Natural killer cell (primary cell): Measurements from ENCODE around the gene KLK6. TPM values are rescaled to one million over a fixed set of nuclear protein-coding genes. Genes with fewer than 3 reads are reported as not detected.

Source experiments
- ATAC-seq, 3 donors: fragments of 150-1000 bp in 2 of 3; fragments of 200-7000 bp in 1 of 3; cut with Tn5 transposase; 1 replicate in 1 of 3; 2 replicates in 2 of 3; pipeline ENCODE4 v1.10.0; 2021; ENCODE audit warnings: mild to moderate bottlenecking in 2 of 3, moderate library complexity in 2 of 3
- DNase-seq, 2 donors: peaks; one replicate each; pipeline versions ENCODE4 v3.0.0 to v3.0.0-alpha.2; 2013 to 2021; ENCODE audit warnings: mixed read lengths in 1 of 2
- H3K27ac ChIP-seq: one replicate; pipeline ENCODE4 v1.5.1; 2013; ENCODE audit warnings: mild to moderate bottlenecking, low read length
- H3K27me3 ChIP-seq: one replicate; pipeline ENCODE4 v1.6.1; 2013; ENCODE audit warnings: low read length; ENCODE audit not compliant: control insufficient read depth, insufficient read depth
- H3K36me3 ChIP-seq: one replicate; pipeline ENCODE4 v1.6.1; 2013; ENCODE audit warnings: low read length; ENCODE audit not compliant: control insufficient read depth, insufficient read depth
- H3K4me1 ChIP-seq: one replicate; pipeline ENCODE4 v1.6.1; 2013; ENCODE audit warnings: low read length; ENCODE audit not compliant: control insufficient read depth, insufficient read depth
- H3K4me3 ChIP-seq: one replicate; pipeline ENCODE4 v1.5.1; 2013; ENCODE audit warnings: low read length
- H3K9me3 ChIP-seq: one replicate; pipeline ENCODE4 v1.6.1; 2013; ENCODE audit warnings: low read length; ENCODE audit not compliant: control insufficient read depth, insufficient read depth
- H3K27ac Mint-ChIP-seq, 2 donors: one replicate each; pipeline ENCODE4 v1.8.0; 2022; ENCODE audit warnings: mild to moderate bottlenecking in 2 of 2, mixed read lengths in 2 of 2, moderate library complexity in 1 of 2
- H3K27me3 Mint-ChIP-seq, 2 donors: one replicate each; pipeline ENCODE4 v1.8.0; 2022; ENCODE audit warnings: low read depth in 2 of 2, mixed read lengths in 2 of 2
- H3K36me3 Mint-ChIP-seq: one replicate; pipeline ENCODE4 v1.8.0; 2022; ENCODE audit warnings: mixed read lengths
- H3K4me1 Mint-ChIP-seq, 2 donors: one replicate each; pipeline ENCODE4 v1.8.0; 2022; ENCODE audit warnings: mixed read lengths in 2 of 2
- H3K4me3 Mint-ChIP-seq: one replicate; pipeline ENCODE4 v1.8.0; 2022; ENCODE audit warnings: mild to moderate bottlenecking, moderate library complexity, mixed read lengths
- H3K9me3 Mint-ChIP-seq, 2 donors: one replicate each; pipeline ENCODE4 v1.8.0; 2022; ENCODE audit warnings: mixed read lengths in 2 of 2
- CTCF ChIP-seq: fragments of 200-600 bp; IDR thresholded peaks from one replicate; pipeline ENCODE4 v1.8.0; 2022; ENCODE audit warnings: antibody characterized with exemption
- WGBS: methylation state at CpG from one replicate; pipeline ENCODE4 v1.1.7; 2013; ENCODE audit warnings: missing lambda C conversion rate; ENCODE audit not compliant: insufficient coverage; 5-methylcytosine and 5-hydroxymethylcytosine counted together
- intact Hi-C: fragments of 100-400 bp; cut with micrococcal nuclease; formaldehyde crosslinking; loops from one replicate; pipeline ENCODE4 v1.14.2; 2022
- total RNA-seq, 4 donors: library from RNA; stranded (reverse); fragments of 120-200 nt in 1 of 4; gene quantifications; one replicate each; pipeline versions ENCODE4 v1.2.3 to v1.2.4, GENCODE V29; 2013 to 2022

The KLK6 gene
- total RNA-seq, 3 donors from 2014 or later (not counting 1 experiment from before 2014, with no cell fraction given) = not detected

- H3K36me3 Mint-ChIP-seq = no peaks in the 10 kb centered on the region
- H3K27me3 Mint-ChIP-seq = peaks cover 24 to 34% of the 10 kb centered on the region in 2 donors
- no peak for TF ChIP-seq CTCF
- H3K4me1 ChIP-seq = no peaks in the 10 kb centered on the region
- H3K36me3 ChIP-seq = no peaks in the 10 kb centered on the region
- peaks cover 2% of the 10 kb centered on the region for H3K27me3 ChIP-seq
- intact Hi-C loops = no loop called here
- no peak overlapping the region for H3K4me3 Mint-ChIP-seq
- no peak overlapping the region for H3K4me3 ChIP-seq
- no peak for DNase-seq
- H3K4me1 Mint-ChIP-seq = no peaks in the 10 kb centered on the region
- no peaks in the 10 kb centered on the region for H3K9me3 Mint-ChIP-seq
- ATAC-seq = no peak
- 85% methylated on average over 4 of the region's 4 CpGs for WGBS
- no peaks in the 10 kb centered on the region for H3K9me3 ChIP-seq
- no peak overlapping the region for H3K27ac ChIP-seq
- H3K27ac Mint-ChIP-seq = no peak overlapping the region
Observed at GRCh38 chr19:50982186-50982585, 12.8 kb upstream of the KLK6 start.

- intact Hi-C loops = no loop called here
- no peaks in the 10 kb centered on the region for H3K4me1 Mint-ChIP-seq
Observed at GRCh38 chr19:50981587-50982146, 12.3 kb upstream of the KLK6 start.

GRCh38 chr19:50980208-50980607, 10.8 kb upstream of the KLK6 start:
- H3K36me3 ChIP-seq = no peaks in the 10 kb centered on the region
- peaks cover 2% of the 10 kb centered on the region for H3K27me3 ChIP-seq
- 73% methylated on average over 13 of the region's 13 CpGs for WGBS
- H3K4me1 Mint-ChIP-seq = no peaks in the 10 kb centered on the region
- H3K27me3 Mint-ChIP-seq = peaks cover 27 to 38% of the 10 kb centered on the region in 2 donors
- intact Hi-C loops = no loop called here
- H3K27ac ChIP-seq = no peak overlapping the region
- H3K4me3 Mint-ChIP-seq = no peak overlapping the region
- DNase-seq (no peak), ATAC-seq (no peak)
- H3K27ac Mint-ChIP-seq = no peak overlapping the region
- no peaks in the 10 kb centered on the region for H3K9me3 Mint-ChIP-seq
- H3K4me1 ChIP-seq = no peaks in the 10 kb centered on the region
- no peak overlapping the region for H3K4me3 ChIP-seq
- no peaks in the 10 kb centered on the region for H3K9me3 ChIP-seq
- no peak for TF ChIP-seq CTCF
- H3K36me3 Mint-ChIP-seq = no peaks in the 10 kb centered on the region

More at GRCh38 chr19:50981587-50982146, 12.3 kb upstream of the KLK6 start:
- DNase-seq (no peak), ATAC-seq (no peak)
- H3K9me3 ChIP-seq = no peaks in the 10 kb centered on the region
- WGBS = 69% methylated on average over 11 of the region's 11 CpGs
- no peak for TF ChIP-seq CTCF
- Mint-ChIP-seq H3K9me3 (no peaks in the 10 kb centered on the region), H3K36me3 (no peaks in the 10 kb centered on the region), H3K27ac (no peak overlapping the region), H3K4me3 (no peak overlapping the region), H3K27me3 (peaks cover 25 to 38% of the 10 kb centered on the region in 2 donors)
- H3K27me3 ChIP-seq = peaks cover 2% of the 10 kb centered on the region
- no peak overlapping the region for H3K4me3 ChIP-seq
- no peaks in the 10 kb centered on the region for H3K4me1 ChIP-seq
- no peak overlapping the region for H3K27ac ChIP-seq
- no peaks in the 10 kb centered on the region for H3K36me3 ChIP-seq

GRCh38 chr19:50979758-50980157, 10.4 kb upstream of the KLK6 start:
- H3K4me3 Mint-ChIP-seq = no peak overlapping the region
- H3K27ac Mint-ChIP-seq = no peak overlapping the region
- intact Hi-C loops = no loop called here
- H3K4me1 Mint-ChIP-seq = no peaks in the 10 kb centered on the region
- DNase-seq (no peak), ATAC-seq (no peak)
- H3K27ac ChIP-seq = no peak overlapping the region
- H3K4me3 ChIP-seq = no peak overlapping the region
- no peaks in the 10 kb centered on the region for H3K36me3 ChIP-seq
- peaks cover 27 to 38% of the 10 kb centered on the region in 2 donors for H3K27me3 Mint-ChIP-seq
- no peaks in the 10 kb centered on the region for H3K4me1 ChIP-seq
- WGBS = 52% methylated on average over 8 of the region's 8 CpGs
- no peaks in the 10 kb centered on the region for H3K9me3 ChIP-seq
- H3K36me3 Mint-ChIP-seq = no peaks in the 10 kb centered on the region
- H3K9me3 Mint-ChIP-seq = no peaks in the 10 kb centered on the region
- H3K27me3 ChIP-seq = peaks cover 2% of the 10 kb centered on the region
- no peak for TF ChIP-seq CTCF
